MM.1S (cell line): ENCODE results near the gene AKAP13.

Experiments used
- CTCF ChIP-seq: fragments of 300-600 bp; sonication (generic); IDR thresholded peaks from 2 replicates; pipeline ENCODE4 v1.5.1; 2016; ENCODE audit warnings: antibody characterized with exemption, low read length, mixed read lengths
- EZH2 ChIP-seq: fragments of 300-600 bp; sonication (generic); optimal IDR thresholded peaks from 2 replicates; pipeline ENCODE3; 2017; ENCODE audit warnings: low read depth, mild to moderate bottlenecking, antibody characterized with exemption, low read length, mixed read lengths

DNA sequence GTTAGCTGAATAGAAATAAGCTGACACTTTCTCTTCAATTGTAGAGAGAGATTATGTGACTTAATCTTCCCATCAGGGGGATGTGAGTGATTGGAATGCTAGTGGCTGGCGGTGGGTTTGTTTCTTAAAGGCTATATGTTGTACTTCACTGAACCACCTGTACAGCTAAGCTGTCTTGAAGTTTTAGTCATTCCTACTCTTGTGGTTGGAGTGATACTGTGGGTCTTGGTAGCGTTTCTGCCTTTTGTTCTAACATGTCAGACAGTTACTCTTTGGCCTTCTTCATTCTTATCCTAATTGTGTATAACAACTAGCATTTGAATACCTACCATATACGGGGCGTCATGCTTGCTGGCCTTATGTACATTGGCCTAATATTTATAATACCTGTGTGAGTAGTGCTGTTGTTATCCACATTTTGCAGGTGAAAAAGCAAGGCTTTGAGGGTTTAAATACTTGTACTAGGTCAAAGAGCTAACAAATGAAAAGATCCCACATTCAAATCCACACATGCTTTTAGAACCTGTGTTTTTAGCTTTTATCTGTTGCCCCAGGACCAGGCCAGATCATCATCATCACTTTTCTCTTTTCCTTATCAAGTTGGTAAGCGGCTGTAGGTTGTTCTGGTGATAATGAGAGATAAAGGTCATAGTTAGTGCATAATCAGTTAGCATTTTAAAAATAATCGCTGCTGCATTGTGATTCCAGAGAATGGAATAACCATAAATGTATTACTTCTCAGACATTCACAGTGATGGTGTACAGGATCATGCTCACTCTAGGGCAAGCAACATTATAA lies 50.2 kb downstream of the AKAP13 start:
- TF ChIP-seq CTCF (no peak), EZH2 (no peak)
